Ovary (tissue), 3 donors: ENCODE data around the gene TAB3.

Experiments
- EP300 ChIP-seq: sonication (generic); formaldehyde crosslinking; IDR thresholded peaks from one replicate; pipeline ENCODE4 v1.6.1; 2017; ENCODE audit warnings: antibody characterized with exemption
- POLR2A ChIP-seq: fragments of 450-650 bp; IDR thresholded peaks from one replicate; pipeline ENCODE4 v1.6.1; 2017; ENCODE audit warnings: antibody characterized with exemption, mild to moderate bottlenecking, moderate library complexity
- TF ChIP-seq, protein P1 (sequence below), 3 donors: fragments of 450-650 bp in 2 of 3; fragments of 200-600 bp in 1 of 3; IDR thresholded peaks; one replicate each; pipeline versions ENCODE4 v1.5.1 to v1.8.0; 2016 to 2022; ENCODE audit warnings: antibody characterized with exemption in 3 of 3, mild to moderate bottlenecking in 1 of 3
- donor health status: DM: no; HTN: no; CAD: no.

DNA sequence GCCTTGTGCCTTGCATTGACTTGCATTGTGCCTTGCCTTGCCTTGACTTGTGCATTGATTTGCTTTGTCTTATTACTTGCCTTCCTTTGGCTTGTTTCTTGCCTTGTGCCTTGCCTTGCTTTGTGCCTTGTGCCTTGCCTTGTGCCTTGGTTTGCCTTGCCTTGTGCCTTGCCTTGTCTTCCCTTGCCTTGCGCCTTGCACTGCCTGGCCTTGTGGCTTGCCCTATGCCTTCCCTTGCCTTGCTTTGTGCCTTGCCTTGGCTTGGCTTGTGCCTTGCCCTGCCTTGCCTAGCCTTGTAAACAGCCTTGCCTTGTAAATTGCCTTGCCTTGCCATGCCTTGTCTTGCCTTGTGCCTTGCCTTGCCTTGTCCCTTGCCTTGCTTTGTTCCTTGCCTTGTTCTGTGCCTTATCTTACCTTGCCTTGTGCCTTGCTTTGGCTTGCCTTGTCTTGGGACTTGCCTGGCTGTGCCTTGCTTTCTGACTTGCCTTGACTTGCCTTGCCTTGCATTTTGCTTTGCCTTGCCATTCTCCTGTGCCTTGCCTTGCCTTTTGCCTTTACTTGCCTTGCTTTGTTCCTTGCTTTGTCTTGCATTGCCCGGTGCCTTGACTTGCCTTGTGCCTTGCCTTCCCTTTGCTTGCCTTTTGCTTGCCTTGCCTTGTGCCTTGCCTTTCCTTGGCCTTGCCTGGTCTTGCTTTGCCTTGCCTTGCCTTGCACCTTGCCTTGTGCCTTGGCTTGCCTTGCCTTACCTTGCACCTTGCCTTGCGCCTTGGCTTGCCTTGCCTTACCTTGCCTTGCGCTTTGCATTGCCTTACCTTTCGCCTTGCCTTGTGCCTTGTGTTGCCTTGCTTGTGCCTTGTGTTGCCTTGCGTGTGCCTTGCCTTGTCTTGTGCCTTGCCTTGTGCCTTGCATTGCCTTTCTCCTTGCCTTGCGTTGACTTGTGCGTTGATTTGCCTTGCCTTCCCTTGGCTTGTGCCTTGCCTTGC, 97.5 kb downstream of the TAB3 start:
- TF ChIP-seq, protein P1, sequence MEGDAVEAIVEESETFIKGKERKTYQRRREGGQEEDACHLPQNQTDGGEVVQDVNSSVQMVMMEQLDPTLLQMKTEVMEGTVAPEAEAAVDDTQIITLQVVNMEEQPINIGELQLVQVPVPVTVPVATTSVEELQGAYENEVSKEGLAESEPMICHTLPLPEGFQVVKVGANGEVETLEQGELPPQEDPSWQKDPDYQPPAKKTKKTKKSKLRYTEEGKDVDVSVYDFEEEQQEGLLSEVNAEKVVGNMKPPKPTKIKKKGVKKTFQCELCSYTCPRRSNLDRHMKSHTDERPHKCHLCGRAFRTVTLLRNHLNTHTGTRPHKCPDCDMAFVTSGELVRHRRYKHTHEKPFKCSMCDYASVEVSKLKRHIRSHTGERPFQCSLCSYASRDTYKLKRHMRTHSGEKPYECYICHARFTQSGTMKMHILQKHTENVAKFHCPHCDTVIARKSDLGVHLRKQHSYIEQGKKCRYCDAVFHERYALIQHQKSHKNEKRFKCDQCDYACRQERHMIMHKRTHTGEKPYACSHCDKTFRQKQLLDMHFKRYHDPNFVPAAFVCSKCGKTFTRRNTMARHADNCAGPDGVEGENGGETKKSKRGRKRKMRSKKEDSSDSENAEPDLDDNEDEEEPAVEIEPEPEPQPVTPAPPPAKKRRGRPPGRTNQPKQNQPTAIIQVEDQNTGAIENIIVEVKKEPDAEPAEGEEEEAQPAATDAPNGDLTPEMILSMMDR (IDR thresholded peaks at IDR 0.05): no peak
- TF ChIP-seq POLR2A (no peak), EP300 (no peak)
